ENCODE results near the gene FEM1A. TPM values are rescaled to one million over a fixed set of nuclear protein-coding genes. Genes with fewer than 3 reads are reported as not detected.

FEM1A gene
- total and polyA plus RNA-seq, 2 of the 13 experiments (the other 11 are each of a cell fraction or from before 2014, with no cell fraction given): 3.2 to 10.8 TPM

- TF ChIP-seq MAFF (IDR thresholded peaks at IDR 0.05; ENCODE audit: low read depth, low read length): no peak
- TF ChIP-seq ZBTB1 (CRISPR knock-in tag; IDR thresholded peaks at IDR 0.05; ENCODE audit: borderline replicate concordance): peak; percentile 100
- peak; percentile 98 for TF ChIP-seq ETV5 (CRISPR knock-in tag; IDR thresholded peaks at IDR 0.05; ENCODE audit: borderline replicate concordance)
- no peak for TF ChIP-seq USF2 (IDR thresholded peaks at IDR 0.05; ENCODE audit: low read depth, low read length)
- TF ChIP-seq USF2 (CRISPR knock-in tag; IDR thresholded peaks at IDR 0.05; ENCODE audit: borderline replicate concordance): peak; percentile 78
- TF ChIP-seq ZNF609 (CRISPR knock-in tag; IDR thresholded peaks at IDR 0.05; ENCODE audit: borderline replicate concordance): peak; percentile 91
- TF ChIP-seq FOSL2 (CRISPR knock-in tag; IDR thresholded peaks at IDR 0.05): peak; percentile 95
- TF ChIP-seq KLF13 (CRISPR knock-in tag; IDR thresholded peaks at IDR 0.05): peak; percentile 100
- TF ChIP-seq MEF2D (CRISPR knock-in tag; IDR thresholded peaks at IDR 0.05): peak; percentile 100
- TF ChIP-seq THYN1 (CRISPR knock-in tag; IDR thresholded peaks at IDR 0.05; ENCODE audit: borderline replicate concordance, low read depth): peak; percentile 100
- TF ChIP-seq SIX4 (CRISPR knock-in tag; IDR thresholded peaks at IDR 0.05): peak; percentile 99
- peak; percentile 100 for TF ChIP-seq ZNF205 (CRISPR knock-in tag; IDR thresholded peaks at IDR 0.05)
- TF ChIP-seq ZNF580 (CRISPR knock-in tag; IDR thresholded peaks at IDR 0.05; ENCODE audit: borderline replicate concordance, low read depth): peak; percentile 100
- TF ChIP-seq NAIF1 (CRISPR knock-in tag; IDR thresholded peaks at IDR 0.05; ENCODE audit: borderline replicate concordance): peak; percentile 99
- TF ChIP-seq ZNF460 (CRISPR knock-in tag; IDR thresholded peaks at IDR 0.05; ENCODE audit: borderline replicate concordance): peak; percentile 88
- peak; percentile 95 for TF ChIP-seq DMAP1 (CRISPR knock-in tag; IDR thresholded peaks at IDR 0.05)
- peak; percentile 100 for TF ChIP-seq SP140L (CRISPR knock-in tag; IDR thresholded peaks at IDR 0.05; ENCODE audit: borderline replicate concordance)
- TF ChIP-seq ZFP37 (CRISPR knock-in tag; IDR thresholded peaks at IDR 0.05; ENCODE audit: borderline replicate concordance): peak; percentile 100
- 0 out of 2 replicates have a peak, but pooled peaks have one; percentile 57 for TF ChIP-seq U2AF2 (IDR thresholded peaks at IDR 0.05; ENCODE audit: low read depth, low read length)
- TF ChIP-seq ZNF12 (CRISPR knock-in tag; IDR thresholded peaks at IDR 0.05): peak; percentile 99
- peak; percentile 96 for TF ChIP-seq JUND (CRISPR knock-in tag; IDR thresholded peaks at IDR 0.05)
- TF ChIP-seq STAT5B (CRISPR knock-in tag; IDR thresholded peaks at IDR 0.05): peak; percentile 100
- no peak for TF ChIP-seq CBX1 (IDR thresholded peaks at IDR 0.05; ENCODE audit: low read depth)
- TF ChIP-seq ZSCAN21 (CRISPR knock-in tag; IDR thresholded peaks at IDR 0.05; ENCODE audit: borderline replicate concordance): peak; percentile 100
Observed at GRCh38 chr19:4768934-4769777, 22.4 kb upstream of the FEM1A start (continued).
